ENCODE results near the gene DUSP15. TPM values are rescaled to one million over a fixed set of nuclear protein-coding genes. Genes with fewer than 3 reads are reported as not detected.

The DUSP15 gene
- polyA plus RNA-seq, 1 donor from 2014 or later: 62.7 TPM

DNA sequence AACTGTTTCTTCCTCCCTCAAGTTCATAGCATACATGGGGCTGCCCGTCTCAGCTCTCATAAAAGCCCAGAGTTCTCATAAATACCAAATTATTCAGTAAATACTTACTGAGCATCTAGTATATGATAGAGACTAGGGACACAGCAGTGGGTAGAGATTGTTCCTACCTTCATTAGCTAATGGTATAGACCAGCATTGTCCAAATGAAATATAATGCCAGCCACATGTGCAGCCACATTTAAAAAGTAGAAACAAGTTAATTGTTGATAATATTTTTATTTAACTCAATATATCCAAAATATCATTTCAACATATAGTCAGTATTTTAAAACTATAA lies 1.3 kb upstream of the DUSP15 start:
- no peaks in the 10 kb centered on the region for H3K36me3 ChIP-seq (ENCODE audit: insufficient read depth, low read length)
- no peaks in the 10 kb centered on the region for H3K9me3 ChIP-seq (ENCODE audit: low read length)
- no peak overlapping the region for H2AFZ ChIP-seq (ENCODE audit: low read depth, low read length)
- H3K27me3 ChIP-seq (ENCODE audit: insufficient read depth, low read depth, low read length): no peaks in the 10 kb centered on the region
- H4K20me1 ChIP-seq (ENCODE audit: insufficient read depth): no peaks in the 10 kb centered on the region
- H3K79me2 ChIP-seq (replicated peaks; ENCODE audit: insufficient read depth, low read length): no peaks in the 10 kb centered on the region
- H3K4me2 ChIP-seq (ENCODE audit: low read length): no peak overlapping the region
- H3K27ac ChIP-seq (ENCODE audit: low read length): no peak overlapping the region
- TF ChIP-seq TAF1 (IDR thresholded peaks at IDR 0.05; ENCODE audit: low read depth) (no peak), SMC3 (conservative IDR thresholded peaks at IDR 0.05; ENCODE audit: poor library complexity) (no peak), EP300 (conservative IDR thresholded peaks at IDR 0.05; ENCODE audit: poor library complexity, severe bottlenecking) (no peak)
- H3K4me3 ChIP-seq (ENCODE audit: low read length): peak overlapping the region; percentile 67
- H3K9ac ChIP-seq (ENCODE audit: low read length): no peak overlapping the region
- no peaks in the 10 kb centered on the region for H3K9me2 ChIP-seq (ENCODE audit: insufficient read depth, low read length)
- no peaks in the 10 kb centered on the region for H3F3A ChIP-seq (ENCODE audit: insufficient read depth, low read length, poor library complexity, severe bottlenecking)

DNA sequence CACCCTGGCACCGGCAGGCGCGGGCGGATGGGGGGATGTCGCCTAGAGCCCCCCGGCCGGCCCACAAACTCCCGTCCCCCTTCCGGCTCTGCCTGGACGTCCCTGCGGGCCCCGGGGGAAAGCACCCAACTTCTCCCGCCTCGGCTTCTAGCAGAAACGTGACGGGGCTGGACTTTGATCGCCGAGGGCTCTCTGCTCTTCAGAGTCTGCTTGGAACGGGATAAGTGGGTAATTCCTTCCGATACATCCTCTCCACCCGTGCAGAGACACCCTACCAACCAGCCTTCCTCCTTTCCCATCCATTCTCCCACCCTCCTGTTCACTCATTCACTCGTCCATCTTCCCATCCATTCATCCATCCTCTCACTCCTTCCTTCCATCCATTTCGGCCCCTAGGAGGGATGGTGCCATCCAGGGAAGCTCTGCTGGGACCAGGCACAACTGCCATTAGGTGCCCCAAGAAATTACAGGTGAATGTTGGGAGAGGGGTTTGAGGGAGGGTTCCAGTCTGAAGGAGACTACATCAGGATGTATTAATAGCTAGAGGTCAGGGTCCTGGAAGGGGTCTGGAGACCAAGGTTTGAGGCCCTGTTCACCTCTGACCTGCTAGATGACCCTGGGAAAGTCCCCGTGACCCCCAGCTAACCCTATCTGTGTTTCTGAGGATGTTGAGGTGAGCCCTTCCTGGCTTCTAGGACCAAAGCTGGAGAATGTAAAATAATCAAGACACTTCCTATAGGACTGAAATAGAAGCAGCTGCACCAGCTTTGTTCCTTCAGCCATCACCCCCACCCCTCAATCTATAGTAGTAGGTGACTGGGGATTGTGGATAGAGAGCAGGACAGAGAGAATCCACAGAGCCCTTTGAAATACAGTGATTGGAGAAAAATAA lies 645 bp upstream of the DUSP15 start:
- Histone ChIP-seq H4K20me1 (ENCODE audit: insufficient read depth) (no peaks in the 10 kb centered on the region), H3K27ac (ENCODE audit: low read length) (no peak overlapping the region), H3F3A (ENCODE audit: insufficient read depth, low read length, poor library complexity, severe bottlenecking) (no peaks in the 10 kb centered on the region), H2AFZ (ENCODE audit: low read depth, low read length) (peak overlapping the region; percentile 56), H3K27me3 (ENCODE audit: insufficient read depth, low read depth, low read length) (no peaks in the 10 kb centered on the region), H3K36me3 (ENCODE audit: insufficient read depth, low read length) (no peaks in the 10 kb centered on the region), H3K4me2 (ENCODE audit: low read length) (peak overlapping the region; percentile 85), H3K4me3 (ENCODE audit: low read length) (peak overlapping the region; percentile 67), H3K9me3 (ENCODE audit: low read length) (no peaks in the 10 kb centered on the region), H3K79me2 (replicated peaks; ENCODE audit: insufficient read depth, low read length) (no peaks in the 10 kb centered on the region), H3K9ac (ENCODE audit: low read length) (peak overlapping the region; percentile 83), H3K9me2 (ENCODE audit: insufficient read depth, low read length) (no peaks in the 10 kb centered on the region)
- no peak for TF ChIP-seq EZH2 (IDR thresholded peaks at IDR 0.05; ENCODE audit: borderline replicate concordance, insufficient read depth, low read length, poor library complexity, severe bottlenecking)
- TF ChIP-seq, protein P1, sequence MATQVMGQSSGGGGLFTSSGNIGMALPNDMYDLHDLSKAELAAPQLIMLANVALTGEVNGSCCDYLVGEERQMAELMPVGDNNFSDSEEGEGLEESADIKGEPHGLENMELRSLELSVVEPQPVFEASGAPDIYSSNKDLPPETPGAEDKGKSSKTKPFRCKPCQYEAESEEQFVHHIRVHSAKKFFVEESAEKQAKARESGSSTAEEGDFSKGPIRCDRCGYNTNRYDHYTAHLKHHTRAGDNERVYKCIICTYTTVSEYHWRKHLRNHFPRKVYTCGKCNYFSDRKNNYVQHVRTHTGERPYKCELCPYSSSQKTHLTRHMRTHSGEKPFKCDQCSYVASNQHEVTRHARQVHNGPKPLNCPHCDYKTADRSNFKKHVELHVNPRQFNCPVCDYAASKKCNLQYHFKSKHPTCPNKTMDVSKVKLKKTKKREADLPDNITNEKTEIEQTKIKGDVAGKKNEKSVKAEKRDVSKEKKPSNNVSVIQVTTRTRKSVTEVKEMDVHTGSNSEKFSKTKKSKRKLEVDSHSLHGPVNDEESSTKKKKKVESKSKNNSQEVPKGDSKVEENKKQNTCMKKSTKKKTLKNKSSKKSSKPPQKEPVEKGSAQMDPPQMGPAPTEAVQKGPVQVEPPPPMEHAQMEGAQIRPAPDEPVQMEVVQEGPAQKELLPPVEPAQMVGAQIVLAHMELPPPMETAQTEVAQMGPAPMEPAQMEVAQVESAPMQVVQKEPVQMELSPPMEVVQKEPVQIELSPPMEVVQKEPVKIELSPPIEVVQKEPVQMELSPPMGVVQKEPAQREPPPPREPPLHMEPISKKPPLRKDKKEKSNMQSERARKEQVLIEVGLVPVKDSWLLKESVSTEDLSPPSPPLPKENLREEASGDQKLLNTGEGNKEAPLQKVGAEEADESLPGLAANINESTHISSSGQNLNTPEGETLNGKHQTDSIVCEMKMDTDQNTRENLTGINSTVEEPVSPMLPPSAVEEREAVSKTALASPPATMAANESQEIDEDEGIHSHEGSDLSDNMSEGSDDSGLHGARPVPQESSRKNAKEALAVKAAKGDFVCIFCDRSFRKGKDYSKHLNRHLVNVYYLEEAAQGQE (IDR thresholded peaks at IDR 0.05; ENCODE audit: borderline replicate concordance): no peak
- TF ChIP-seq, protein P2, sequence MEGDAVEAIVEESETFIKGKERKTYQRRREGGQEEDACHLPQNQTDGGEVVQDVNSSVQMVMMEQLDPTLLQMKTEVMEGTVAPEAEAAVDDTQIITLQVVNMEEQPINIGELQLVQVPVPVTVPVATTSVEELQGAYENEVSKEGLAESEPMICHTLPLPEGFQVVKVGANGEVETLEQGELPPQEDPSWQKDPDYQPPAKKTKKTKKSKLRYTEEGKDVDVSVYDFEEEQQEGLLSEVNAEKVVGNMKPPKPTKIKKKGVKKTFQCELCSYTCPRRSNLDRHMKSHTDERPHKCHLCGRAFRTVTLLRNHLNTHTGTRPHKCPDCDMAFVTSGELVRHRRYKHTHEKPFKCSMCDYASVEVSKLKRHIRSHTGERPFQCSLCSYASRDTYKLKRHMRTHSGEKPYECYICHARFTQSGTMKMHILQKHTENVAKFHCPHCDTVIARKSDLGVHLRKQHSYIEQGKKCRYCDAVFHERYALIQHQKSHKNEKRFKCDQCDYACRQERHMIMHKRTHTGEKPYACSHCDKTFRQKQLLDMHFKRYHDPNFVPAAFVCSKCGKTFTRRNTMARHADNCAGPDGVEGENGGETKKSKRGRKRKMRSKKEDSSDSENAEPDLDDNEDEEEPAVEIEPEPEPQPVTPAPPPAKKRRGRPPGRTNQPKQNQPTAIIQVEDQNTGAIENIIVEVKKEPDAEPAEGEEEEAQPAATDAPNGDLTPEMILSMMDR (IDR thresholded peaks at IDR 0.05; ENCODE audit: poor library complexity, severe bottlenecking): no peak
- TF ChIP-seq TAF1 (IDR thresholded peaks at IDR 0.05; ENCODE audit: low read depth): no peak
- no peak for TF ChIP-seq POLR2AphosphoS5 (IDR thresholded peaks at IDR 0.05)
- TF ChIP-seq MXI1 (conservative IDR thresholded peaks at IDR 0.05; ENCODE audit: poor library complexity, severe bottlenecking): no peak
- TF ChIP-seq EP300 (conservative IDR thresholded peaks at IDR 0.05; ENCODE audit: poor library complexity, severe bottlenecking): no peak
